Left cardiac atrium (tissue), 4 donors: ENCODE measurements around the gene GJB4. TPM values are rescaled to one million over a fixed set of nuclear protein-coding genes. Genes with fewer than 3 reads are reported as not detected.
A peak's percentile ranks its signal among the peaks of the same experiment; 100 is the strongest.
"Not testable (repeated sequence)": the region's sequence is repeated elsewhere in the genome, so short reads cannot be mapped to it uniquely, and the experiment has no call there.

ENCODE experiments used
- ATAC-seq, 2 donors: fragments of 200-7000 bp; cut with Tn5 transposase; one replicate each; pipeline ENCODE4 v1.9.1; 2020; ENCODE audit warnings: mild to moderate bottlenecking in 2 of 2, moderate library complexity in 2 of 2
- DNase-seq: peaks from one replicate; pipeline ENCODE4 v3.0.0-alpha.2; 2020
- intact Hi-C, 2 donors: fragments of 100-400 bp; cut with DNase I; formaldehyde crosslinking; loops; one replicate each; pipeline versions ENCODE4 v1.14.1 to v1.15.1; 2022 to 2023
- total RNA-seq, 2 donors: library from RNA; stranded (reverse); fragmentation: NEBNext Ultra II Directional; extraction: Animal tissue kit (Norgen Biotek cat#: 25700); gene quantifications; one replicate each; pipeline ENCODE4 v1.2.1, GENCODE V29; 2021
- donor health status: DM: no; HTN: yes; CAD: no.
- donor health status: DM: no; HTN: yes; CAD: no; lungs with severe emphysema.
- donor health status: DM: yes; HTN: yes; CAD: no.
- donor health status: Dilated cardiomyopathy.

Gene GJB4
- total RNA-seq, 2 donors from 2014 or later = not detected

GRCh38 chr1:34773114-34773513, 13.6 kb downstream of the GJB4 start:
- DNase-seq, ATAC-seq, intact Hi-C loops: not testable (repeated sequence)

- ATAC-seq = no peak
- intact Hi-C loops = no loop called here
- DNase-seq = no peak
These were observed 15.4 kb downstream of the GJB4 start for GRCh38 chr1:34774957-34775356.

- ATAC-seq = no peak
- intact Hi-C loops = no loop called here
- DNase-seq = no peak
These were observed 17.4 kb downstream of the GJB4 start for GRCh38 chr1:34776911-34777310.

- DNase-seq = no peak
- ATAC-seq = no peak
- intact Hi-C loops = no loop called here
These were observed 18.2 kb downstream of the GJB4 start for GRCh38 chr1:34777519-34778321.

GRCh38 chr1:34778381-34778780, 18.8 kb downstream of the GJB4 start:
- intact Hi-C loops = no loop called here
- no peak for DNase-seq
- no peak for ATAC-seq

GRCh38 chr1:34779005-34779404, 19.5 kb downstream of the GJB4 start:
- DNase-seq = no peak
- intact Hi-C loops = no loop called here
- ATAC-seq = no peak

GRCh38 chr1:34779526-34779925, 20.0 kb downstream of the GJB4 start:
- DNase-seq = no peak
- intact Hi-C loops = no loop called here
- ATAC-seq = no peak

- intact Hi-C loops = no loop called here
- no peak for ATAC-seq
- no peak for DNase-seq
These were observed 20.4 kb downstream of the GJB4 start for GRCh38 chr1:34779962-34780361.

GRCh38 chr1:34780528-34780927, 21.0 kb downstream of the GJB4 start:
- ATAC-seq (no peak), DNase-seq (no peak)
- intact Hi-C loops = no loop called here

GRCh38 chr1:34781071-34781843, 21.7 kb downstream of the GJB4 start, which contains the start of gene GJB3:
TSS of gene GJB3 (plus strand) at chr1:34781214. CDS start at chr1:34784763, 3,549 bp downstream.
- peak in 1 of 2 donors; percentile 38 for ATAC-seq
- no peak for DNase-seq
- intact Hi-C loops = no loop called here

GRCh38 chr1:34781844-34782391, 22.4 kb downstream of the GJB4 start:
- DNase-seq = no peak
- intact Hi-C loops = no loop called here
- no peak for ATAC-seq

GRCh38 chr1:34784751-34785221, 25.2 kb downstream of the GJB4 start:
- no peak for DNase-seq
- no peak for ATAC-seq
- intact Hi-C loops = loop anchor here in 1 of 2 donors (5.0 kb wide), 1 partner anchor 68 kb away; no protein-coding TSS in a partner anchor

- ATAC-seq (no peak), DNase-seq (no peak)
- intact Hi-C loops = loop anchor here in 1 of 2 donors (5.0 kb wide), 1 partner anchor 67 kb away; no protein-coding TSS in a partner anchor
These were observed 25.8 kb downstream of the GJB4 start for GRCh38 chr1:34785231-34785874.

- intact Hi-C loops = loop anchor here (2.0 to 5.0 kb wide), 2 partner anchors 66 to 67 kb away; no protein-coding TSS in a partner anchor
- no peak for DNase-seq
- ATAC-seq = no peak
These were observed 26.4 kb downstream of the GJB4 start for GRCh38 chr1:34785875-34786470.

GRCh38 chr1:34786521-34787325, 27.2 kb downstream of the GJB4 start:
- intact Hi-C loops = loop anchor here (2.0 to 5.0 kb wide), 2 partner anchors 66 kb away; no protein-coding TSS in a partner anchor
- ATAC-seq = peak; percentile 73 to 82
- peak; percentile 80 for DNase-seq

GRCh38 chr1:34787461-34788420, 28.2 kb downstream of the GJB4 start:
- ATAC-seq (peak; percentile 8 to 36), DNase-seq (no peak)
- intact Hi-C loops = loop anchor here (2.0 to 5.0 kb wide), 2 partner anchors 65 kb away; no protein-coding TSS in a partner anchor

- DNase-seq (peak; percentile 37), ATAC-seq (peak; percentile 28 to 48)
- intact Hi-C loops = no loop called here
These were observed 31.4 kb downstream of the GJB4 start for GRCh38 chr1:34790985-34791384.
